Kidney (tissue), 14 donors: ENCODE data around the gene FGFR1OP2. TPM values are rescaled to one million over a fixed set of nuclear protein-coding genes. Genes with fewer than 3 reads are reported as not detected.

Experiments used
- DNase-seq, 5 donors: peaks; one replicate each; pipeline ENCODE4 v3.0.0-alpha.2; 2013 to 2020
- FAIRE-seq: peaks from 2 replicates; lab custom pipeline; 2012; peaks lifted over from hg19 to GRCh38; lab: Jason Lieb, UNC
- H3K27ac ChIP-seq, 2 donors: one replicate each; pipeline ENCODE4 v1.7.0; 2013; ENCODE audit warnings: low read depth in 2 of 2, low read length in 2 of 2, inconsistent platforms in 1 of 2
- H3K27me3 ChIP-seq: one replicate; pipeline ENCODE4 v1.7.1; 2013; ENCODE audit warnings: low read length, inconsistent platforms; ENCODE audit not compliant: control insufficient read depth, insufficient read depth
- H3K36me3 ChIP-seq, 3 donors: one replicate each; pipeline versions ENCODE4 v1.7.0 to v1.7.1; 2013; ENCODE audit warnings: low read length in 3 of 3, control low read depth in 1 of 3, inconsistent platforms in 1 of 3; ENCODE audit not compliant: insufficient read depth in 3 of 3, control insufficient read depth in 2 of 3
- H3K4me1 ChIP-seq, 3 donors: one replicate each; pipeline versions ENCODE4 v1.7.0 to v1.7.1; 2013; ENCODE audit warnings: low read length in 3 of 3, inconsistent platforms in 1 of 3, low read depth in 1 of 3; ENCODE audit not compliant: control insufficient read depth in 2 of 3, insufficient read depth in 2 of 3
- H3K4me3 ChIP-seq, 3 donors: one replicate each; pipeline versions ENCODE4 v1.7.0 to v1.8.1; 2013; ENCODE audit warnings: low read length in 3 of 3, control low read depth in 1 of 3, inconsistent platforms in 1 of 3
- H3K9ac ChIP-seq, 3 donors: one replicate each; pipeline versions ENCODE4 v1.7.0 to v1.7.1; 2013; ENCODE audit warnings: low read length in 3 of 3, control low read depth in 1 of 3, inconsistent platforms in 1 of 3
- H3K9me3 ChIP-seq, 3 donors: one replicate each; pipeline versions ENCODE4 v1.7.0 to v1.7.1; 2013; ENCODE audit warnings: low read length in 3 of 3, control low read depth in 1 of 3, inconsistent platforms in 1 of 3; ENCODE audit not compliant: control insufficient read depth in 2 of 3, insufficient read depth in 1 of 3
- CTCF ChIP-seq: IDR thresholded peaks from 3 replicates; pipeline ENCODE4 v1.5.1; 2012; ENCODE audit warnings: mild to moderate bottlenecking, moderate library complexity, borderline replicate concordance; ENCODE audit not compliant: insufficient read depth; ENCODE audit errors: extremely low read depth
- intact Hi-C: fragments of 100-400 bp; cut with DNase I; formaldehyde crosslinking; loops from one replicate; pipeline ENCODE4 v1.11.1; 2022
- polyA plus RNA-seq: library from polyadenylated mRNA; stranded (reverse); fragments of 350-450 nt; fragmentation: Illumina TruSeq; extraction: RNeasy Lipid Tissue Mini Kit (QIAGEN cat#74804); gene quantifications from one replicate; pipeline ENCODE4 v1.2.3, GENCODE V29; 2014; ENCODE audit warnings: low read depth, low replicate concordance; ENCODE audit not compliant: insufficient read depth
- total RNA-seq: library from RNA; stranded (reverse); fragmentation: NEBNext Ultra II Directional; extraction: Animal tissue kit (Norgen Biotek cat#: 25700); gene quantifications from one replicate; pipeline ENCODE4 v1.2.1, GENCODE V29; 2021
- donor health status: control.
- donor health status: control.
- donor health status: control.
- donor health status: control.
- donor health status: control.
- donor health status: DM: yes; HTN: yes; CAD: no.
- donor health status: Normal renal cell carcinoma (clear cell type).

Gene FGFR1OP2
- total and polyA plus RNA-seq, 2 donors from 2014 or later, result 28.6 to 47.1 TPM

DNA sequence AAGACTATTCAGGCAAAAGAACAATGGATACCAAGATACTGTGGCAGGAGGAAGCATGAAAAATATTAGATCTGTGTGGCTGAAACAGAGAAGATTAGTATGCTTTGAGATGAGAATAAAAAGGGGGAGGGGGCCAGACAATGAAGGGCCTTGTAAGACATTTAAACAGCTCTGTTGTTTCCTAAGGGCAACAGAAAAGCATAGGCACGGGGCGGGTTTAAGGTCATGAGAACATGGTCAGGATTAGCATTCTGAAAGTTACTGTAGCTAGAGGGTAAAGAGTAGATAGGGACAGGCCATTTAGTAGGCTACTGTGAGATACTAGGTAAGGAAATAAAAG lies 19.1 kb upstream of the FGFR1OP2 start:
- Histone ChIP-seq H3K4me1 (no peaks in the 10 kb centered on the region), H3K27me3 (no peaks in the 10 kb centered on the region), H3K36me3 (peaks cover 4 to 5% (median 4%) of the 10 kb centered on the region in 3 donors), H3K27ac (no peak overlapping the region), H3K9ac (no peak overlapping the region), H3K9me3 (no peaks in the 10 kb centered on the region), H3K4me3 (no peak overlapping the region)
- FAIRE-seq, result no peak
- no peak for DNase-seq
- no peak for TF ChIP-seq CTCF
- intact Hi-C loops, result no loop called here

- no peaks in the 10 kb centered on the region for H3K9me3 ChIP-seq
These were observed 16.4 kb upstream of the FGFR1OP2 start for GRCh38 chr12:26921886-26922285.

DNA sequence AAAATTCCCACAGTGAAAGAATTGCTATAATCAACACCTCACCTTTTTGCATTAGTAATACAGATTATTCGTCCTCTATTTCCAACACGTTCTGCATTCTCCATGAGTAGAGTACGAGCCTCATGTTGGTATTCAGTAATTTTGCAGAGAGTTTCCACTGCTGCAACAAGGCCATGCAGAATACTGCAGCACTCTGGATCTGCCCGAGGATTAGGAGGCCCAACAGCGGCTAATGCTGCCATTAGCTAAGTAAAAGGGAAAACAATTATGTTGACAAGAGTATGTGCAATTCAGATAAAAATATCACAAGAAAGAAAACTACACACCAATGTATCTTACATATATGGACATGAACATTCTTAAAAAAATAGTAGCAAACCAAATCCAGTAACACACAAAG lies 9.6 kb upstream of the FGFR1OP2 start:
- TF ChIP-seq CTCF, result no peak
- FAIRE-seq (no peak), DNase-seq (no peak)
- Histone ChIP-seq H3K36me3 (peaks cover 5 to 10% (median 7%) of the 10 kb centered on the region in 3 donors), H3K4me3 (no peak overlapping the region), H3K27me3 (no peaks in the 10 kb centered on the region), H3K27ac (no peak overlapping the region), H3K4me1 (no peaks in the 10 kb centered on the region), H3K9ac (no peak overlapping the region), H3K9me3 (no peaks in the 10 kb centered on the region)
- intact Hi-C loops, result no loop called here

More at GRCh38 chr12:26921886-26922285, 16.4 kb upstream of the FGFR1OP2 start:
- intact Hi-C loops, result no loop called here
- H3K27ac ChIP-seq, result no peak overlapping the region
- peaks cover 6 to 9% (median 7%) of the 10 kb centered on the region in 3 donors for H3K36me3 ChIP-seq
- no peak overlapping the region for H3K4me3 ChIP-seq
- DNase-seq, result no peak
- no peak for TF ChIP-seq CTCF
- no peak overlapping the region for H3K9ac ChIP-seq
- H3K4me1 ChIP-seq, result no peaks in the 10 kb centered on the region
- FAIRE-seq, result no peak
- H3K27me3 ChIP-seq, result no peaks in the 10 kb centered on the region

DNA sequence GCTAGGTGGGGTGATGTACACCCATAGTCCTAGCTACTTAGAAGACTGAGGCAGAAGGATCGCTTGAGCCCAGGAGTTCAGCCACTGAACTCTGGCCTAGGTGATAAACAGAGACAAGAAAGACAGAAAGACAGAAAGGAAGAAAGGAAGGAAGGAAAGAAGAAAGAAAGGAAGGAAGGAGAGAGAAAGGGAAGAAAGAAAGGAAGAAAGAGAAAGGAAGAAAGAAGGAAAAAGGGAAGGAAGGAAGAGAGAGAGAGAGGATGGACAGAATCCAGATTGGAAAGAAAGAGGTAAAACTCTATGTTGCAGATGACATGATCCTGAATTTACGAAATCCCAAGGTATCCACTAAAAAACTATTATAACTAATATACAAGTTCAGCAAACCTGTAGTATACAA lies 8.7 kb upstream of the FGFR1OP2 start:
- DNase-seq (no peak), FAIRE-seq (no peak)
- Histone ChIP-seq H3K4me1 (no peaks in the 10 kb centered on the region), H3K4me3 (no peak overlapping the region), H3K9ac (no peak overlapping the region), H3K9me3 (no peaks in the 10 kb centered on the region), H3K36me3 (peaks cover 5 to 10% (median 7%) of the 10 kb centered on the region in 3 donors), H3K27me3 (no peaks in the 10 kb centered on the region), H3K27ac (no peak overlapping the region)
- intact Hi-C loops, result no loop called here
- TF ChIP-seq CTCF, result no peak
